ENCODE data around the gene GJC2. TPM values are rescaled to one million over a fixed set of nuclear protein-coding genes. Genes with fewer than 3 reads are reported as not detected.

Gene GJC2
- polyA plus RNA-seq, 1 of the 3 experiments (the other 2 are of a cell fraction), result 0.92 TPM

- WGBS (ENCODE audit: low lambda C conversion rate), result 97% methylated on average over 8 of the region's 14 CpGs
- Histone ChIP-seq H3F3A (replicated peaks; ENCODE audit: insufficient read depth) (no peaks in the 10 kb centered on the region), H3K27ac (ENCODE audit: low read depth in 2 of 2, low read length in 1 of 2) (no peak overlapping the region), H3K36me3 (replicated peaks in 1 of 2; ENCODE audit: control insufficient read depth in 1 of 2, insufficient read depth in 2 of 2, low read length in 1 of 2) (no peaks in the 10 kb centered on the region), H3K79me2 (ENCODE audit: insufficient read depth) (no peaks in the 10 kb centered on the region), H3K4me2 (no peak overlapping the region), H4K20me1 (ENCODE audit: insufficient read depth) (no peaks in the 10 kb centered on the region), H3K4me3 (ENCODE audit: low read depth in 2 of 2, low read length in 1 of 2) (no peak overlapping the region), H3K9me3 (no peaks in the 10 kb centered on the region), H3K9me2 (no peaks in the 10 kb centered on the region), H3K27me3 (ENCODE audit: insufficient read depth) (no peaks in the 10 kb centered on the region), H2AFZ (ENCODE audit: low read depth) (no peak overlapping the region), H3K9ac (no peak overlapping the region), H3K4me1 (ENCODE audit: control insufficient read depth in 1 of 2, insufficient read depth in 2 of 2, low read depth in 1 of 2, low read length in 1 of 2) (peaks cover 0 to 12% of the 10 kb centered on the region in 2 experiments; a peak in 1 of 4 replicates)
- POLR2A ChIA-PET, result no interaction called here
- no peak for TF ChIP-seq TEAD4 (IDR thresholded peaks at IDR 0.05; ENCODE audit: borderline replicate concordance, insufficient read depth)
- CTCF ChIA-PET, result interaction anchor here (0.7 to 1.6 kb wide), 2 partner anchors 22 to 159 kb away, joined by 3 to 4 read pairs; no protein-coding TSS in a partner anchor
- DNase-seq, result no peak
These were observed 9.4 kb downstream of the GJC2 start for GRCh38 chr1:228159008-228159665.

GRCh38 chr1:228160201-228160761, 10.6 kb downstream of the GJC2 start:
- CTCF ChIA-PET, result interaction anchor here (1.6 kb wide), 1 partner anchor 161 kb away, joined by 4 read pairs; no protein-coding TSS in a partner anchor
- WGBS (ENCODE audit: low lambda C conversion rate), result 38% methylated on average over 3 of the region's 15 CpGs
- no peak for DNase-seq

GRCh38 chr1:228161362-228161761, 11.6 kb downstream of the GJC2 start:
- H3K9ac ChIP-seq, result no peak overlapping the region
- H4K20me1 ChIP-seq (ENCODE audit: insufficient read depth), result no peaks in the 10 kb centered on the region
- H3F3A ChIP-seq (replicated peaks; ENCODE audit: insufficient read depth), result no peaks in the 10 kb centered on the region
- ChIA-PET POLR2A (no interaction called here), CTCF (no interaction called here)
- DNase-seq, result no peak
- no peaks in the 10 kb centered on the region for H3K9me3 ChIP-seq
- H3K36me3 ChIP-seq (replicated peaks in 1 of 2; ENCODE audit: control insufficient read depth in 1 of 2, insufficient read depth in 2 of 2, low read length in 1 of 2), result no peaks in the 10 kb centered on the region
- H3K27me3 ChIP-seq (ENCODE audit: insufficient read depth), result no peaks in the 10 kb centered on the region
- 34% methylated on average over 6 of the region's 7 CpGs for WGBS (ENCODE audit: low lambda C conversion rate)
- H3K27ac ChIP-seq (ENCODE audit: low read depth in 2 of 2, low read length in 1 of 2), result no peak overlapping the region
- H3K4me2 ChIP-seq, result no peak overlapping the region
- no peak overlapping the region for H3K4me3 ChIP-seq (ENCODE audit: low read depth in 2 of 2, low read length in 1 of 2)
- H3K79me2 ChIP-seq (ENCODE audit: insufficient read depth), result peaks cover 2% of the 10 kb centered on the region; the same call in 1 of the 2 replicates
- peaks cover 7 to 20% of the 10 kb centered on the region in 2 experiments; a peak in 2 of 4 replicates for H3K4me1 ChIP-seq (ENCODE audit: control insufficient read depth in 1 of 2, insufficient read depth in 2 of 2, low read depth in 1 of 2, low read length in 1 of 2)
- H2AFZ ChIP-seq (ENCODE audit: low read depth), result no peak overlapping the region
- H3K9me2 ChIP-seq, result no peaks in the 10 kb centered on the region
- TF ChIP-seq SMC3 (IDR thresholded peaks at IDR 0.05; ENCODE audit: low read depth, low read length) (no peak), ELF1 (IDR thresholded peaks at IDR 0.05) (no peak), PBX3 (IDR thresholded peaks at IDR 0.05) (no peak), FOXJ3 (CRISPR knock-in tag; IDR thresholded peaks at IDR 0.05) (no peak), NFIC (IDR thresholded peaks at IDR 0.05; ENCODE audit: borderline replicate concordance) (no peak), RXRA (IDR thresholded peaks at IDR 0.05; ENCODE audit: borderline replicate concordance, low read depth) (no peak), TAF1 (IDR thresholded peaks at IDR 0.05; ENCODE audit: borderline replicate concordance, low read depth, low read length) (no peak), CHD2 (IDR thresholded peaks at IDR 0.05; ENCODE audit: low read length, partially characterized antibody) (no peak), EZH2phosphoT487 (IDR thresholded peaks at IDR 0.05; ENCODE audit: borderline replicate concordance, low read depth) (no peak), MAX (IDR thresholded peaks at IDR 0.05; ENCODE audit: low read depth) (no peak), JUND (IDR thresholded peaks at IDR 0.05) (no peak)

More at GRCh38 chr1:228160201-228160761, 10.6 kb downstream of the GJC2 start:
- POLR2A ChIA-PET, result no interaction called here
- Histone ChIP-seq H3K9me3 (no peaks in the 10 kb centered on the region), H3K9me2 (no peaks in the 10 kb centered on the region), H3K27ac (ENCODE audit: low read depth in 2 of 2, low read length in 1 of 2) (no peak overlapping the region), H3K79me2 (ENCODE audit: insufficient read depth) (no peaks in the 10 kb centered on the region), H3K9ac (no peak overlapping the region), H3K4me2 (no peak overlapping the region), H4K20me1 (ENCODE audit: insufficient read depth) (no peaks in the 10 kb centered on the region), H2AFZ (ENCODE audit: low read depth) (no peak overlapping the region), H3F3A (replicated peaks; ENCODE audit: insufficient read depth) (no peaks in the 10 kb centered on the region), H3K4me1 (ENCODE audit: control insufficient read depth in 1 of 2, insufficient read depth in 2 of 2, low read depth in 1 of 2, low read length in 1 of 2) (peaks cover 7 to 19% of the 10 kb centered on the region in 2 experiments; a peak in 2 of 4 replicates), H3K4me3 (ENCODE audit: low read depth in 2 of 2, low read length in 1 of 2) (no peak overlapping the region), H3K27me3 (ENCODE audit: insufficient read depth) (no peaks in the 10 kb centered on the region), H3K36me3 (replicated peaks in 1 of 2; ENCODE audit: control insufficient read depth in 1 of 2, insufficient read depth in 2 of 2, low read length in 1 of 2) (no peaks in the 10 kb centered on the region)
- TF ChIP-seq NRF1 (IDR thresholded peaks at IDR 0.05; ENCODE audit: low read depth, low read length) (no peak), ZBTB33 (IDR thresholded peaks at IDR 0.05; ENCODE audit: borderline replicate concordance, low read depth) (no peak)
